H1 (cell line): ENCODE data around the gene SPOCK1. TPM values are rescaled to one million over a fixed set of nuclear protein-coding genes. Genes with fewer than 3 reads are reported as not detected.

Source experiments
- CTCF ChIA-PET: fragments of 300-600 bp; sonication (Branson Sonifier 250); formaldehyde crosslinking; loops from one replicate; lab custom pipeline; 2021; ENCODE audit not compliant: partially characterized antibody; lab: Charles Lee
- POLR2A ChIA-PET: fragments of 300-600 bp; sonication (Branson Sonifier 250); formaldehyde crosslinking; loops from one replicate; lab custom pipeline; 2021; ENCODE audit warnings: inconsistent platforms; ENCODE audit not compliant: partially characterized antibody; lab: Charles Lee
- DNase-seq, 2 experiments: peaks; one replicate each; pipeline versions ENCODE4 v3.0.0 to v3.0.0-alpha.2; 2010 to 2022; ENCODE audit warnings: low spot score in 2 of 2, low read depth in 1 of 2, mixed read lengths in 1 of 2
- FAIRE-seq: peaks from 2 replicates; lab custom pipeline; 2011; peaks lifted over from hg19 to GRCh38; lab: Jason Lieb, UNC
- H2AFZ ChIP-seq: 2 replicates; pipeline ENCODE4 v1.8.1; 2012; ENCODE audit warnings: low read length, inconsistent platforms
- H2AK5ac ChIP-seq: 2 replicates; pipeline ENCODE4 v1.6.1; 2013; ENCODE audit warnings: low read depth, low read length
- H2BK120ac ChIP-seq: replicated peaks from 2 replicates; pipeline ENCODE3; 2013; ENCODE audit warnings: low read depth, low read length, inconsistent platforms
- H2BK12ac ChIP-seq: 2 replicates; pipeline ENCODE4 v1.6.1; 2013; ENCODE audit warnings: low read depth, low read length
- H2BK15ac ChIP-seq: 2 replicates; pipeline ENCODE4 v1.6.1; 2013; ENCODE audit warnings: low read length
- H2BK20ac ChIP-seq: 2 replicates; pipeline ENCODE4 v1.6.1; 2013; ENCODE audit warnings: low read length
- H2BK5ac ChIP-seq: 2 replicates; pipeline ENCODE4 v1.6.1; 2013; ENCODE audit warnings: low read depth, low read length
- H3K14ac ChIP-seq: 2 replicates; pipeline ENCODE4 v1.6.1; 2013; ENCODE audit warnings: inconsistent platforms; ENCODE audit not compliant: insufficient read length
- H3K18ac ChIP-seq: 2 replicates; pipeline ENCODE4 v1.6.1; 2013; ENCODE audit warnings: low read length; ENCODE audit errors: extremely low read depth
- H3K23ac ChIP-seq: 2 replicates; pipeline ENCODE4 v1.6.1; 2013; ENCODE audit warnings: inconsistent platforms; ENCODE audit not compliant: insufficient read length
- H3K23me2 ChIP-seq: 2 replicates; pipeline ENCODE4 v1.6.1; 2013; ENCODE audit warnings: low read depth, low read length
- H3K27ac ChIP-seq: 2 replicates; pipeline ENCODE4 v1.6.1; 2011; ENCODE audit warnings: low read depth, low read length, inconsistent platforms
- H3K27me3 ChIP-seq, 4 experiments: replicated peaks in 1 of 4; 1 replicate in 1 of 4; 2 replicates in 3 of 4; pipeline versions ENCODE4 v1.6.1 to v1.8.1; 2011 to 2013; ENCODE audit warnings: low read length in 3 of 4, mild to moderate bottlenecking in 3 of 4, inconsistent platforms in 2 of 4, mixed read lengths in 2 of 4, moderate library complexity in 1 of 4; ENCODE audit not compliant: control insufficient read depth in 3 of 4, insufficient read depth in 3 of 4; ENCODE audit errors: extremely low read depth in 1 of 4
- H3K36me3 ChIP-seq, 4 experiments: 2 replicates each; pipeline versions ENCODE4 v1.6.1 to v1.8.1; 2011 to 2013; ENCODE audit warnings: mild to moderate bottlenecking in 4 of 4, low read length in 3 of 4, moderate library complexity in 2 of 4, control low read depth in 1 of 4, inconsistent platforms in 1 of 4; ENCODE audit not compliant: insufficient read depth in 4 of 4, control insufficient read depth in 2 of 4
- H3K4ac ChIP-seq: replicated peaks from 2 replicates; pipeline ENCODE3; 2013; ENCODE audit warnings: low read length, low read depth, mixed read lengths, inconsistent platforms; ENCODE audit not compliant: insufficient read length
- H3K4me1 ChIP-seq, 4 experiments: replicated peaks in 1 of 4; 1 replicate in 1 of 4; 2 replicates in 3 of 4; pipeline versions ENCODE4 v1.6.1 to v1.8.1; 2011 to 2013; ENCODE audit warnings: low read length in 3 of 4, inconsistent platforms in 2 of 4, mixed read lengths in 1 of 4; ENCODE audit not compliant: insufficient read depth in 4 of 4, control insufficient read depth in 3 of 4
- H3K4me2 ChIP-seq, 2 experiments: 2 replicates each; pipeline versions ENCODE4 v1.6.1 to v1.8.1; 2011 to 2013; ENCODE audit warnings: low read depth in 2 of 2, low read length in 2 of 2, control low read depth in 1 of 2, inconsistent platforms in 1 of 2, mild to moderate bottlenecking in 1 of 2; ENCODE audit not compliant: insufficient read depth in 1 of 2
- H3K4me3 ChIP-seq, 4 experiments: fragments of 200-600, 300-600 bp in 1 of 4; sonication (generic), shearing (Covaris generic), sonication (Bioruptor Twin) in 1 of 4; 2 replicates each; pipeline versions ENCODE4 v1.5.1 to v1.8.1; 2011 to 2016; ENCODE audit warnings: low read length in 4 of 4, low read depth in 3 of 4, control low read depth in 2 of 4, inconsistent platforms in 2 of 4, mild to moderate bottlenecking in 2 of 4, mixed read lengths in 1 of 4, moderate library complexity in 1 of 4; ENCODE audit not compliant: insufficient read depth in 2 of 4; ENCODE audit errors: extremely low read depth in 1 of 4
- H3K56ac ChIP-seq: replicated peaks from 2 replicates; pipeline ENCODE3; 2013; ENCODE audit warnings: low read depth, mild to moderate bottlenecking, mixed read lengths, low read length, inconsistent platforms; ENCODE audit not compliant: insufficient read length
- H3K79me1 ChIP-seq: 2 replicates; pipeline ENCODE4 v1.6.1; 2013; ENCODE audit warnings: low read depth, low read length, control low read depth
- H3K79me2 ChIP-seq, 2 experiments: 2 replicates each; pipeline versions ENCODE4 v1.6.1 to v1.8.1; 2012 to 2013; ENCODE audit warnings: low read length in 2 of 2, mild to moderate bottlenecking in 2 of 2, inconsistent platforms in 1 of 2; ENCODE audit not compliant: insufficient read depth in 2 of 2, control insufficient read depth in 1 of 2
- H3K9ac ChIP-seq, 4 experiments: replicated peaks in 1 of 4; 1 replicate in 1 of 4; 2 replicates in 3 of 4; pipeline versions ENCODE4 v1.6.1 to v1.8.1; 2011 to 2013; ENCODE audit warnings: low read depth in 3 of 4, low read length in 3 of 4, control low read depth in 2 of 4, mild to moderate bottlenecking in 2 of 4, moderate library complexity in 2 of 4, inconsistent platforms in 1 of 4; ENCODE audit errors: extremely low read depth in 1 of 4
- H3K9me3 ChIP-seq, 2 experiments: 2 replicates each; pipeline versions ENCODE4 v1.6.1 to v1.8.1; 2012 to 2013; ENCODE audit warnings: mild to moderate bottlenecking in 2 of 2, moderate library complexity in 2 of 2, control low read depth in 1 of 2, inconsistent platforms in 1 of 2, low read depth in 1 of 2, low read length in 1 of 2, mixed read lengths in 1 of 2; ENCODE audit not compliant: insufficient read depth in 2 of 2
- H4K20me1 ChIP-seq, 2 experiments: replicated peaks in 1 of 2; 2 replicates each; pipeline versions ENCODE3 to v1.8.1; 2011 to 2013; ENCODE audit warnings: inconsistent platforms in 2 of 2, low read length in 2 of 2, mild to moderate bottlenecking in 1 of 2; ENCODE audit not compliant: insufficient read depth in 2 of 2, control insufficient read depth in 1 of 2
- H4K5ac ChIP-seq: 2 replicates; pipeline ENCODE4 v1.6.1; 2013; ENCODE audit warnings: low read length, low read depth, mixed read lengths, inconsistent platforms; ENCODE audit not compliant: insufficient read length
- H4K8ac ChIP-seq: 2 replicates; pipeline ENCODE4 v1.8.0; 2013; ENCODE audit warnings: mild to moderate bottlenecking, moderate library complexity, low read length, inconsistent platforms; ENCODE audit not compliant: insufficient read depth; ENCODE audit errors: extremely low read depth
- H4K91ac ChIP-seq: replicated peaks from 2 replicates; pipeline ENCODE3; 2013; ENCODE audit warnings: low read length, mixed read lengths, inconsistent platforms; ENCODE audit not compliant: insufficient read length
- E2F6 ChIP-seq: IDR thresholded peaks from 2 replicates; pipeline ENCODE4 v1.6.1; 2012; ENCODE audit warnings: inconsistent platforms
- KDM5A ChIP-seq: fragments of 200-600 bp; IDR thresholded peaks from 2 replicates; pipeline ENCODE4 v1.7.1; 2012; ENCODE audit warnings: mild to moderate bottlenecking, low read length, inconsistent platforms, mixed read lengths
- PHF8 ChIP-seq: fragments of 200-600 bp; sonication (generic); conservative IDR thresholded peaks from 2 replicates; pipeline ENCODE4 v1.7.1; 2012; ENCODE audit warnings: low read depth, mild to moderate bottlenecking, inconsistent platforms, low read length, moderate library complexity
- RNF2 ChIP-seq: fragments of 200-900, 300-1000 bp; sonication (generic); IDR thresholded peaks from 2 replicates; pipeline ENCODE4 v1.7.1; 2016; ENCODE audit warnings: borderline replicate concordance, low read depth, mild to moderate bottlenecking, antibody characterized with exemption, low read length; ENCODE audit not compliant: poor library complexity, severe bottlenecking; ENCODE audit errors: missing control alignments
- SIX5 ChIP-seq: IDR thresholded peaks from 2 replicates; pipeline ENCODE4 v1.6.1; 2011; ENCODE audit warnings: mild to moderate bottlenecking, low read depth, low read length
- SP1 ChIP-seq: IDR thresholded peaks from 2 replicates; pipeline ENCODE4 v1.6.1; 2011; ENCODE audit warnings: low read depth, low read length
- SP2 ChIP-seq: IDR thresholded peaks from 2 replicates; pipeline ENCODE4 v1.6.1; 2012; ENCODE audit warnings: mild to moderate bottlenecking, low read length, inconsistent platforms
- TAF7 ChIP-seq: optimal IDR thresholded peaks from 2 replicates; pipeline ENCODE3; 2011; ENCODE audit warnings: low read depth, mild to moderate bottlenecking, inconsistent platforms, low read length, moderate library complexity, borderline replicate concordance
- YY1 ChIP-seq: IDR thresholded peaks from 2 replicates; pipeline ENCODE4 v1.6.1; 2011; ENCODE audit warnings: low read depth, mild to moderate bottlenecking, low read length
- polyA plus RNA-seq, 7 experiments: library from polyadenylated mRNA; depleted of rRNA in 3 of 7; stranded (reverse) in 5 of 7; unstranded in 2 of 7; fragments of >200 nt in 5 of 7; fragments of 200-250 nt in 2 of 7; gene quantifications; 1 replicate in 5 of 7; 2 replicates in 1 of 7; 4 replicates in 1 of 7; pipeline versions ENCODE4 v1.2.1 to v1.2.3, GENCODE V29; 2011 to 2013; ENCODE audit warnings: missing spikeins in 2 of 7, mixed read lengths in 2 of 7
- total RNA-seq: library from RNA; stranded (reverse); fragmentation: NEBNext Ultra II Directional; extraction: Animal tissue kit (Norgen Biotek cat#: 25700); gene quantifications from 2 replicates; pipeline ENCODE4 v1.2.1, GENCODE V29; 2021

SPOCK1 gene
- total and polyA plus RNA-seq, 2 of the 8 experiments (the other 6 are each of a cell fraction or from before 2014, with no cell fraction given), result 6.9 to 18.1 TPM

DNA sequence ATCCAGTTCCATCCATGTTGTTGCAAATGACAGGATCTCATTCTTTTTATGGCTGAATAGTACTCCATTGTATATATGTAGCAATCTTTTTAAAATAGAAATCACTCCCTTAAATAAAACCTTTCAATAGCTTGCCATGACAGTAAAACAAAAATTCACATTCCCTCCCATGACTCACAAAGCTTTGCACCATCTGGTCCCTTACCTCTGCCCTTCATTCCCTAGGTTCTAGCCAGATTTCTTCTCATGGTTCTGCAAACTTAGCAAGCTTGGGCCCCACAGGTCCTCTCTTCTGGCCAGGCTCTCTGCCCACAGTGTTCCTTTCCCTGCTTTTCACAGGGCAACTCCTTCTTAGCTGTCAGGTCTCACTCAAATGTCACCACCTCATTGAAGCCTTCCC lies 4.3 kb upstream of the SPOCK1 start:
- H3K18ac ChIP-seq, result no peak overlapping the region
- TF ChIP-seq SIX5 (no peak), YY1 (no peak), TAF7 (no peak), SP2 (no peak), RNF2 (no peak), SP1 (no peak), E2F6 (no peak), PHF8 (no peak), KDM5A (no peak)
- H3K27me3 ChIP-seq, result peaks cover 0 to 6% (median 5%) of the 10 kb centered on the region in 4 experiments; a peak in 5 of 7 replicates
- no peaks in the 10 kb centered on the region for H4K20me1 ChIP-seq
- H3K4me2 ChIP-seq, result no peak overlapping the region
- H3K79me2 ChIP-seq, result no peaks in the 10 kb centered on the region
- no peak overlapping the region for H4K5ac ChIP-seq
- H2BK12ac ChIP-seq, result no peak overlapping the region
- no peak overlapping the region for H3K14ac ChIP-seq
- CTCF ChIA-PET, result interaction anchor here (1.0 to 1.2 kb wide), 2 partner anchors 160 to 183 kb away, joined by 4 to 6 read pairs; no protein-coding TSS in a partner anchor
- no peak for DNase-seq
- no peak overlapping the region for H3K4ac ChIP-seq
- no peak overlapping the region for H2BK120ac ChIP-seq
- H3K56ac ChIP-seq, result no peak overlapping the region
- no peak overlapping the region for H4K91ac ChIP-seq
- no peak for FAIRE-seq
- no peak overlapping the region for H3K23ac ChIP-seq
- peaks cover 4% of the 10 kb centered on the region; the same call in 1 of the 2 replicates for H3K23me2 ChIP-seq
- no peak overlapping the region for H3K27ac ChIP-seq
- no peaks in the 10 kb centered on the region for H3K4me1 ChIP-seq
- H2AFZ ChIP-seq, result no peak overlapping the region
- H2BK15ac ChIP-seq, result no peak overlapping the region
- no peak overlapping the region for H2AK5ac ChIP-seq
- H2BK20ac ChIP-seq, result no peak overlapping the region
- POLR2A ChIA-PET, result no interaction called here
- H3K36me3 ChIP-seq, result no peaks in the 10 kb centered on the region
- H3K4me3 ChIP-seq, result no peak overlapping the region
- no peaks in the 10 kb centered on the region for H3K9me3 ChIP-seq
- no peak overlapping the region for H2BK5ac ChIP-seq
- no peaks in the 10 kb centered on the region for H3K79me1 ChIP-seq
- no peak overlapping the region for H4K8ac ChIP-seq
- H3K9ac ChIP-seq, result no peak overlapping the region
